Kidney capillary endothelial cell (primary cell): ENCODE results near the gene DUS4L.
A peak's percentile ranks its signal among the peaks of the same experiment; 100 is the strongest.
"Not testable (repeated sequence)": the region's sequence is repeated elsewhere in the genome, so short reads cannot be mapped to it uniquely, and the experiment has no call there.

Source experiments
- DNase-seq: peaks from one replicate; pipeline ENCODE4 v3.0.0-alpha.2; 2018; ENCODE audit warnings: low spot score

Gene DUS4L, protein sequence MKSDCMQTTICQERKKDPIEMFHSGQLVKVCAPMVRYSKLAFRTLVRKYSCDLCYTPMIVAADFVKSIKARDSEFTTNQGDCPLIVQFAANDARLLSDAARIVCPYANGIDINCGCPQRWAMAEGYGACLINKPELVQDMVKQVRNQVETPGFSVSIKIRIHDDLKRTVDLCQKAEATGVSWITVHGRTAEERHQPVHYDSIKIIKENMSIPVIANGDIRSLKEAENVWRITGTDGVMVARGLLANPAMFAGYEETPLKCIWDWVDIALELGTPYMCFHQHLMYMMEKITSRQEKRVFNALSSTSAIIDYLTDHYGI

DNA sequence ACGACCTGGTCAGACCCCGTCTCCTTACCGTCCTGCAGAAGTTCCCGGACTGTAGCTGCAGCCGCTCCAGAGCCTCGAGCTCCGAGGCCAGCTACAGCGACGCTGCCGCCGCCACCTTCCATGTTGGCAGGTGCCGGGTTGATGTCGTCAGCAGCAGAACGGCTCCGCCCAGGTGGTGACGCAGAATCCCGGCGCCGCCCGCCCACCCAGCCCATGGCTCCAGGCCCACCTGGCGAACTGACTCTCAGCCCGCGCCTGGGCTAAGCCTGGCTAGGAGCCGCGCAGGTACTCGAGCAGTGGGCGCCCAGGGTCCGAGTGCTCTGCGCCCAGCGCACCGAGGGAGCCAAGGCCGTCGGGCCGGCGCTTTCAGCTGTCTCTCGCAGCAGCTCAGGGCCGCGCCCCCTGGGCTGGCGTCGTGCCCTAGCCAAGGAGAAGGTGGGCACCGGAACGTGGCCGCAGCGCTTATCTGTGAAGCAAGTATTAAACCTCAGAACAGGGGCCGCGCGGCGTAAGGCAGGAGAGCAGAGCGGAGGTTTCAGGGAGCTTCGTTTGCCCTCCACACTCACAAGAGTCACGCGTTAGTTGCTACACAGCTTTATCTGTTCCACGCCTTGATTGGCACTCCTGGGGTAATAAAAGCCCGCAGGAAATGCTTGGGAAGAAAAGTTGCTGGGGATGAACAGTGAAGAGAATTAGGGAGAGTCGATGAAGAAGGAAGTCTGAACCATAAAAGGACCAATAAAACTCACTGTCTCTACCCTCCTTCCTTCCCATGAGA lies at the start of gene DUS4L, which contains the start of gene COG5:
DUS4L (plus strand) TSS at position 197 of the 778 bp plus-strand sequence. CDS start 3,100 bp downstream, outside the sequence.
COG5 (minus strand) TSS at position 146 of the 778 bp plus-strand sequence; CDS start at position 122, 24 bp downstream.
- peak; percentile 58 for DNase-seq

DNA sequence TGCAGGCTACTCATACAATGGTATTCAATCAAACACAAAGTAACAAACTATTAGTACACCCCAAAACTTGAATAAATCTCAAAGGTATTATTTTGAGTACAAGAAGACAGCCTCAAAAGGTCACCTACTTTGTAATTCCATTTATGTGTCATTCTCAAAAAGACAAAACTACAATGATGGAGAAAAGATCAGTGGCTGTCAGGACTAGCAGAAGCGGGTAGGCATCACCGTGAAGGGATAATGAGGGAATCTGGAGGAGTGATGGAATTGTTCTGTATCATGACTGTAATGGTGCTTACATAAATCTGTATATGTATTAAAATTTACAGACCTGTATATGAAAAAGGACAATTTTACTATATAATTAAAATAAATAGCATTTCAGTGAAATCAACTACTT lies 37.1 kb upstream of the DUS4L start:
- no peak for DNase-seq

DNA sequence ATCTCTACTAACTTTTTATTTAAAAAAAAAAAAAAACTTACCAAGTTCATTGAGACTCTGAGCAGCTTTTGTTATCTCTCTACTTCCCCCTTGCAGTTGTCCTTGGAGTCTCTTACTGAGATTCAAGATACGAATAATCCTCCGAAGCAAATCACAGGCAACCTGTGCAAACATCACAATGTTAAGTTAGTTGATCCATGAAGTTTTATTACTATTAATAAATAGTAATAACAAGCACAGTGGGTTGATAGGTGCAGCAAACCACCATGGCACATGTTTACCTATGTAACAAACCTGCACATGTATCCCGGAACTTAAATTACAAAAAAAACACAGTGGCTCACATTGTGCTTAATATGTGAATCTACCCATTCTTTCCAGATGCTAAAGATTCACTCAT lies 36.6 kb upstream of the DUS4L start:
- no peak for DNase-seq

DNA sequence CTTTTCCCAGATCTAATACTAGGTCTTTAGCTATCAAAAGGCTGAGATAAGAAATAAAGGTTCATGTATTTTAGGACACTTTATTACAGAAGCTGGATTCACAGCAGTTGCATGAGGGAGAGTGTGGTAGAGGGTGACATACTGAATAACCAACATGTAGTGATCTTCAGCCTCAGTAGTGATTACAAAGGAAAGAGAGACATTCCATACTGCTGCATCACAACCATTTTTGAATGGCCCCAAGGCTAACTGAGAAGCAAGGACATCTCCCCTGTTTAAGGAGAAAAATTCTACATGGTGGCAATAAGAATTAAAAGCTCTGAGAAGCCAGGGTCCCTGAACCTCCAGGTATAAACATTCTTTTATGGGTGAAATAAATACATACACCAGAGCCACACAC lies 35.3 kb upstream of the DUS4L start:
- DNase-seq = peak; percentile 17

DNA sequence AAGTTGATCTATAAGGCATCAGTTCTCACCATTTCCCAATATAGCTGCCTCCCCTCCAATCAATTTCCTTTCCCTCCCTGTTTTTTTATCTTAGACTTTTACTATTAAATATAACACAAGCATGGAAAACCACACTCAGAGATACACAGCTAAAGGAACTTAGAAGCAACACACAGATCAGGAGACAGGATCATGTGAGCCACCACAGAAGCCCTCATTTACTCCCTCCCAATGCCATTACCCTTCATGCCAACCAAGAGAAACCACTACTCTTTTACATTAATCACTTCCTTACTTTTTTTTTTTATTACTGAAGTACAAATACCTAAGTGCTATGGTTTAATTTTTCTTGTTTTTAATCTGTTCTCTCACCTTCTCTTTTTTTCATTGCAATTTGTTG lies 33.0 kb upstream of the DUS4L start:
- no peak for DNase-seq

DNA sequence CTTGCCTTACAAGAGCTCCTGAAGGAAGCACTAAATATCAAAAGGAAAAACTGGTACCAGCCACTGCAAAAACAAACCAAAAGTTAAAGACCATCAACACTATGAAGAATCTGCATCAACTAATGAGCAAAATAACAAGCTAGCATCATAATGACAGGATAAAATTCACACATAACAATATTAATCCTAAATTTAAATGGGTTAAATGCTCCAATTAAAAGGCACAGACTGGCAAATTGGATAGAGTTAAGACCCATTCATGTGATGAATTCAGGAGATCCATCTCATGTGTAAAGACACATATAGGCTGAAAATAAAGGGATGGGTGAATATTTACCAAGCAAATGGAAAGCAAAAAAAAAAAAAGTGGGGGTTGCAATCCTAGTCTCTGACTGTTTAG lies 29.6 kb upstream of the DUS4L start:
- no peak for DNase-seq

DNA sequence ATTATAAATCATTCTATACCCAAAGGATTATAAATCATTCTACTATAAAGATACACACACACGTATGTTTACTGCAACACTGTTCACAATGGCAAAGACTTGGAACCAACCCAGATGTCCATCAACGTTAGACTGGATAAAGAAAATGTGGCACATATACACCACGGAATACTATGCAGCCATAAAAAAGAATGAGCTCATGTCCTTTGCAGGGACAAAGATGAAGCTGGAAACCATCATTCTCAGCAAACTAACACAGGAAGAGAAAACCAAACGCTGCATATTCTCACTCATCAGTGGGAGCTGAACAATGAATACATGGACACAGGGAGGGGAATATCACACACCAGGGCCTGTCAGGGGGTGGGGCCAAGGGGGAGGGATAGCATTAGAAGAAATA lies 26.5 kb upstream of the DUS4L start:
- DNase-seq = not testable (repeated sequence)

DNA sequence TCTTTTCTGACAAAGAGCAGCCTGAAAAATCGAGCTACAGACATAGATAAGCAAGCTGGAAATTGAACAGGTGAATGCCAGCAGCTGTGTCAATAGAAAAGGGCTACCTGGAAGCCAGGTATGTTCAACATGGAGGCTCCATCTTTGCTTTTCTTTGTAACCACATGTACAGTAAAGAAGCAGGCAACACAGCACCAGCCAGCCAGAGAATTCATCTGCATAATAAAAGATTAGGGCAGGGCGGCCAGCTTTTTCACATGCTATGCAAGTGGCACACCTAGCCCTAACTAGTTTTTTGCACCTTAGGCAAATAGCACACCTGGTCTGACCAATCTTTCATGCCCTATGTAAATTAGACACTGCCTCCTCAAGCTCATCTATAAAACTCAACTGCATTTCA lies 25.8 kb upstream of the DUS4L start:
- DNase-seq = no peak

DNA sequence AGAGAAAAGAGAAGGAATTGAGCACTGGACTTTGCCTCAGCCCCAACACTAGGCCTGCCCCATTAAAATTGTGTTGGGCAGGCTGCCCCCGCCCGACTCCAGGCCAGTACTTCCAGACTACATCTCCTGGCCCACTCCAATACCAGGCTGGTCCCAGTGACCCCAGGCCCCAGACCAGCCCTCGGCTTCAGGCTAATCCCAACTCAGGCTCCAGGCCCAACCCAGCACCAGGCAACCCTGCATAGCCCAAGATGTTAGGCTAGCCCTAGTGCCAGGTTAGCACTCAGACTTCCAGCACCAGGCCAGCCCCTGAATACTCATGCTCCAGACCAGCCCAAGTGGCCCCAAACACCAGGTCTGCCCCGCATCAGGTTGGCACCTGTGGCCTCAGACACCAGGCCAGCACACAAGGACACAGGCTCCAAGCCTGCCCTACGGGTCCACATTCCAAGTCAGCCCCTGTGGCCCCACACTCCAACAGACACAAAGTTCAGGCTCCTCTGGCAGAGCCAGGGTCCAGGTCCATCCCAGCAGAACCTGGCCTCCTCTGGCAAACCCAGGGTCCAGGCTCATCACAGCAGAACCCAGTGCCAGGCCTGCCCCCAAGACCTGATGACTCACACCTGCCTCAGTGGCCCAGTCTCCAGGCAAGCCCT lies 20.3 kb upstream of the DUS4L start:
- no peak for DNase-seq

DNA sequence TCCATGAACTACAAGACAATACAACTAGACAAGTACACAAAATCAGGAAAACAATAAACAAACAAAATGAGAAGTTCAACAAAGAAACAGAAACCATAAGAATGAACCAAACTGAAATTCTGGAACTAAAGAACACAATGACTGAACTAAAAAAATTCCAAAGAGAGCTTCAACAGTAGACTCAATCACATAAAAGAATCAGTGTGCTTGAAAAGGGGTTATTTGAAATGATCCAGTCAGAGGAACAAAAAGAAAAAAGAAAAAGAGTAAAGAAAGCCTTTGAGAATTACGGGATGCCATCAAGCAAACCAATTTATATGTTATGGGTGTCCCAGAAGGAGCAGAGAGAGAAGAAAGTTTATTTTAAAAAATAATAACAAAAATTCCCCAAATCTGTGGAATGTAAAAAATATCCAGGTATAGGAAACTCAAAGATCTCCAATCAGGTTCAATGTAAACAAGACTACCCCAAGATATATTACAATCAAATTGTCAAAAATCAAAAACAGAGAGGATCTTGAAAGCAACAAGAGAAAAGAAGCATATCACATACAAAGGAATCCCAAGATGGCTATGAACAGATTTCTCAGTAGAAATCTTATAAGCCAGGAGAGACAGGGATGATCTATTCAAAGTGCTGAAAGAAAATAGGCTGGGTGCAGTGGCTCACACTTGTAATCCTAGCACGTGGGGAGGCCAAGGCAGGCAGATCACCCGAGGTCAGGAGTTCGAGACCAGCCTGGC lies 18.8 kb upstream of the DUS4L start:
- no peak for DNase-seq

DNA sequence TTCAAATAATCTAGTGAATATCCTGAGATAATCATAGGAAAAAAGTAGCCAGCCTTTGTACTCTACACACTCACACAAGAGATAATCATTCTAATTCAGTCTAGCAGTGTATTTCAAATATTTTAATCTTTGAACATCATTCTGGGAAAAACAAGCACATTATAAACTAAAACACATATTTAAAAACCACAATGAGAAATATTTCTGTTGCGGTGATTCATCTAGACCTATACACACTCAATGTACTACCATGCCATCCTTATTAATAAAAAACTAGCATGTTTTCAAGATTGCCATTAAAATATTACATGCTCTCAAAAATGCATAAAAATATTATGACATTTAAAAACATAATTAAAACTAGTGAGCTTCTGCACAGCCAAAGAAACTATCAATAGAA lies 11.8 kb upstream of the DUS4L start:
- no peak for DNase-seq

DNA sequence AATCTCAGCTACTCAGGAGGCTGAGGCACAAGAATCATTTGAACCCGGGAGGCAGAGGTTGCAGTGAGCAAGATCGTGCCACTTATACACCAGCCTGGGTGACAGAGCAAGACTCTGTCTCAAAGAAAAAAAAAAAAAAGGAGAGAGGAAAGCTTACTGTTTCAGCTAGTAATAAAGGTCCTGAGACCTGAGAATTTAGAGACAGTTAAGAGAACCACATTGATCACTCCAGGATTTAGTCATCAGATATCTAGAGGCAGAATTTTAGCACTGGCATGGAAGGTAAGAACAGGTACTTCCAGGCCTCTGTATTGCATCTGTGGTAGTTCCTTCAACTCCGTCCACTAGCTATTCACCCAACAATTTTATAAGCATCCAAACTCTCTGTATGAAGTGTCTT lies 7.9 kb upstream of the DUS4L start:
- no peak for DNase-seq

DNA sequence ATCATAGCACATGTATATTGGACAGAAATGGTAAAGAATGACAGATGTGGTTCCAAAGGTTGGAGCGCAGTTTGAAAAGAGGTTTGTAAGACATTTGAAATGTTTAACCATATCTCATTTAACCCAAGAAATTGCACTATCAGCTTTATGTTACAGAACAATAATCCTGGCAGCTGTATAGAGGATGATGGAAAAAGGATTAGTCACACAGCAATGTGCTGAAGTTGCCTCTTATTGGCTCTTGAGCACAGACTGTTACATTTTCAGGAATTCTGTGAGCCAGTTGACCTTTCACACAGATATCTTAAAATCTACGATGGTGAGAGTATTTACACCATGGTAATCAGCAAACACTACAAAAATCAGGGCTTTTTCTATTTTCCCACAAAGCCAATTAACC lies 3.9 kb upstream of the DUS4L start:
- peak; percentile 47 for DNase-seq

DNA sequence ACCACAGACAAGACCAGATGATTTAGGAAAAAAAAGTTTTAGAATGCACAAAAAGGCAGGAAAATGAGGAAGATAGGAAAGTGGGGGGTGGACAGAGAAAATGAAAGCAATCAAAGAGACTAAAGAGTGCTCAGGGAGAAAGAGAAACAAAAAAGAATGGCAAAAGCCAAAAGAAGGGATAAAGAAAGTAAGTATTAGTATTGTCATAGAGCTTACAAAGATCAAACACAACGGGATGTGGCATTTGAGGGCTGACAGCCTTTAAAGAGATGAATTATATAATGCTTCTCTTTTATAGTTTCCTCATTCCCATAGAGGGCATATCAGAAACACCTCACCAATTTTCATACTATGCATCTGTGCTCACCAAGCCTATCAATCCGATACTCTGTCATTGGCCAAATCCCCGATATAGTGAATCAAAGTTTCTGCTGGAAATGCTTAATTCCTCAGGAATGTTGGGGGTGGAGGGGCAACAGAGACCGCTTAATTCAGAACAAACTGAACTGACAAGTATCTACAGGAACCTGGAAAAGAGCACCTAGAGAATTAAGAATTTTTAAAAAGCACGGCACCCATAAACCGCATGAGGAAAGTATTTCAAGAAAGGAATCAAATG lies 2.8 kb upstream of the DUS4L start:
- DNase-seq = no peak

DNA sequence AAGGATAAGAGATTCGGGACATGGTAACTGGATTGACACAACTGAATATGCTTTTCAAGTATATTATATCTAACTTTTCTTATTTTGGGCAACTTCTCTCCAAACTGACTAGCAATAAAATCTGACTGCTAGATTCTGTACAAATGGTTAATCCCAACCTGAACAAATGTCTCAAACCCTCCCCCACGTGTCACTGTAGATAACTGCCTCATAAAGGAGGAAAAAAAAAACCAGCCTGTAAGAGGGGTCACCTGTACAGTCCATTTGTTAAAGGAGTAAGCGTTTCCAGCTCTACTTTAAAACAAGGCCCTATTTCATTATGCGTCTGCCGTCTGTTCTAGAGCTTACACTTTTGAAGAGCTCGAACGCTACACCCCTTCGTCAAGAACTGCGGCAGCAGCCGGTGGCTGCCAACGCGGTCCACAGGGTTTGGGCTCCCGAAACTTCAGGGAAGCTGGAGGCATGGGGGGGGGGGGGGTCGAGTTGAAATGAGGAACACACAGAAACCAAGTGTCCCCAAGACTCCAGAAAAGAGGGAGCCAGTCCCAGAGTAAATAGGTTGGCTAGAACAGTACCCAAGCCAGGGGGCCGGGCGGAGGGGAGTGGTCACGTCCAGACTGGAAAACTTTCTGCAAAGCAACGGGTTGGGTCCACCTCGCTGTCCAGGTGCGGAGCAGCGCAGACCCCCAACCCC lies 543 bp upstream of the DUS4L start:
- DNase-seq = no peak

DNA sequence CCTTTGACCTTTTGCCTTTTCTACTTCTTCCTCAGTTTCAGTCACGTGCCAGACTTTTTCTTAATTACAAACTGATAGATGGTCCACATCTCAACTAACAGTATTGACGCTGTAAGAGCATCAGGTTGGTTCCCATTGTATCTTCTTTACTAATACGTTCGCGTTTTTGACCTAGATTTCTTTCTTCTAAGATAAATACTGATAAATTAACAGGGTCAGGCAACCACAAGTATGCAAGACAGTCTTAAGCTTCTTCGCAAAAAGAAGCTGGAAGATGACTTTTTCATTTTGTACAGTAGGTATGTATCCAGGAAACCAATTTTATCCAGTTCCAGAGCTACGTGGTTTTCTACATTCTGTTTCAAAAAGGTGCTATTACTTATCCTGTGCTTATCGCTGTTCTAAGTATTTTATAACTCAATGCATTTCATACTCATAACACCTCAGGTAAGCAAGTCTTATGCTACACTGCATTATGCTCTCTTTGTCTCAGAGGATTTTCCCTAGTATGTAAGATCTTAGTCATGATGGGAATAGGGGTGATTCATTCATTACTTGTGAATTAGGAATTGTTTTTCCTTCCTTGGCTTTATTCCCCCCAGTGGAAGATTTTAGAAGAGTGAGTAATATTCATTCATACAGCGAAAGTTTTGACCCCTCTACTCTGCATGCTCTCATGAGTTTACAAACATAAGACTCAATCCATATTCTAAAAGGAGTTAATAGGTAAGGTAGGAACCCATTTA lies 955 bp downstream of the DUS4L start:
- peak; percentile 84 for DNase-seq

DNA sequence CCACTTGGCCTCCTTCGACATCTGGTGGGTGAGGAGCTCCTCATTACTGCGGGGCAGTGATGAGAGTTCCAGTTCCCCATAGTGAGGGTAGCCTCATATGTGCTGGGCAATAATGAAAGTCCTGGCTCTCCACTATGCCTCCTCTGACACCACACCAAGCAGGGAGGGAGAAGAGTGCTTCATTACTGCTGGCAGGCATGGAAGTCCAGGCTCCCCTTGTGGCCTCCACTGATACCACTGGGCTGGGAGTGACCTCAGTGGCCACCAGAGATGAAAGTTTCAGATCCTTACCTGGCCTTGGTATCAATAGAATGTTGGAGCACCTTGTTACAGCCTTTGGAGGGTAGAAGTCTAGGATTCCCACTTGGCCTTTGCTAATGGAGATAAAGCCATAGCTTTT lies 6.5 kb downstream of the DUS4L start:
- no peak for DNase-seq

DNA sequence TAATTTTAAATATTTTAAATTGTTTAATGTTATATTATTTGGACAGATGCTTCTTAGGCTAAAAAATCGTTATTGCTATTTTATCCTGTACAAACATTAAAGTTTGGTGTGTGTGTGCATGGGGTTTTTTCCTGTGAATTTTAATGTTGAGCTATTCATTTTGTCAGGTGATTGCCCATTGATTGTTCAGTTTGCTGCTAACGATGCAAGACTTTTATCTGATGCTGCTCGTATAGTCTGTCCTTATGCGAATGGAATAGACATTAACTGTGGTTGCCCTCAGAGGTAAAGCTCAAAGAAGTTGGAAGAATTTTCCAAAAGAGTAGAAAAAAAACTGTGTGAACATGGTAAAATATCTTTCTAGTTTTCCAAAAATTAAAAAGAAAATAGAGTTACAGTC lies 9.8 kb downstream of the DUS4L start:
- DNase-seq = no peak

DNA sequence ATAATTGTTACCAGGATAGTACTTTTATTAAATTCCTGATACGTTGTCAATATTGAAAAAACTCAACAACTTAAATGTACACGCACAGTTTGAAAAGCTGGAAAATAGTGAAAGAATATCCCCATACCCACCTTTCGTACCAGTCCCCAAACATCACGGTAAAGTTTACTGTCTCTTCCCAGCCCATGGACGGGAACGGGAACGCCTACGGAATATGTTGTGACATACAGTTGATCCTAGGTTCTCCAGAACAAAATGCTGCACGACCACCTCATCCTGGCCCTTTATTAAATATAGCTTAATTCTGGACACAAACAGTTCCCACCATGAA lies 15.7 kb downstream of the DUS4L start:
- no peak for DNase-seq

DNA sequence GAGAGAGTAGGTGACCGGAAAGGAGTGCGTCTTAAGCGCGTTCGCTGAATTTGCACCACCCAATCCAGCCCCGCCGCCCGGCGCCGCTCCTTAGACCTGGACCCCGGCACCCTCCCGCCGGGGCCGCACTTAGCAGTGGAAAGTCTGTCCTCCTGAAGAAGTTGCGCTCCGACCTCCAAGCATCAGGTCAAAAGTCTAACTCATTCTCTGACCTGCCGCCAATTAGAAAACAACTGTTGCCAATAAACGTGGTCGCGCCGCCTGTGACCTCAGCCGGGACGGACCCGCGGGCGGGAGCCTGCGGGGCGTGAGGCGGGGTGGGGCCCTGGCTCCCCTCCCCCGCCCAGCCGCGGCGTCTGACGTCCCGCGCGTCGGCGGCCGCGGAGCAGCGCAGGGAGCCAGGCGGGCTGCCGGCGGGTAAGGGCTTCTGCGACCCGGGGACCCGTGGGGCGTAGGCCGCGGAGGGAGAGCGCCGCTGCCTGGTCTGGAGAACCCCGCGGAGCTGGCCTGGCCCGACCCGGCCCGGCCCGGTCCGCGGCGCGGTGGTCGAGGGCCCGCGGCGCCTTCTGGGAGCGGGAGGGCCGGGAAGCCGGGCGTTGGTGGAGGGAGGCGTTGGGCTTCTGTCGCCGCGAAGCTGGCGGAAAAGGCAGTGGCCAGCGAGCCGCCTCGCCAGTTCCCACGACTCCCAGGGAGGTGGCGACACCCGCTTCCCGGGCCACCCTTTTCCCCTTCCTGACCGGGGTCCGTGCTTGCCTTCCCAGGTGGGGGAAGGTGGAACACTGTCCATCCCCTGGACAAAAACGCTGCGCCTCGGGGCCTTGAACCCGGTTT lies 16.3 kb downstream of the DUS4L start, which contains the start of gene BCAP29:
BCAP29 (plus strand) TSS at position 362 of the 831 bp plus-strand sequence. CDS start 527 bp downstream, outside the sequence.
- peak; percentile 63 for DNase-seq
